ENCODE results near the gene CCDC149.

CCDC149 gene

DNA sequence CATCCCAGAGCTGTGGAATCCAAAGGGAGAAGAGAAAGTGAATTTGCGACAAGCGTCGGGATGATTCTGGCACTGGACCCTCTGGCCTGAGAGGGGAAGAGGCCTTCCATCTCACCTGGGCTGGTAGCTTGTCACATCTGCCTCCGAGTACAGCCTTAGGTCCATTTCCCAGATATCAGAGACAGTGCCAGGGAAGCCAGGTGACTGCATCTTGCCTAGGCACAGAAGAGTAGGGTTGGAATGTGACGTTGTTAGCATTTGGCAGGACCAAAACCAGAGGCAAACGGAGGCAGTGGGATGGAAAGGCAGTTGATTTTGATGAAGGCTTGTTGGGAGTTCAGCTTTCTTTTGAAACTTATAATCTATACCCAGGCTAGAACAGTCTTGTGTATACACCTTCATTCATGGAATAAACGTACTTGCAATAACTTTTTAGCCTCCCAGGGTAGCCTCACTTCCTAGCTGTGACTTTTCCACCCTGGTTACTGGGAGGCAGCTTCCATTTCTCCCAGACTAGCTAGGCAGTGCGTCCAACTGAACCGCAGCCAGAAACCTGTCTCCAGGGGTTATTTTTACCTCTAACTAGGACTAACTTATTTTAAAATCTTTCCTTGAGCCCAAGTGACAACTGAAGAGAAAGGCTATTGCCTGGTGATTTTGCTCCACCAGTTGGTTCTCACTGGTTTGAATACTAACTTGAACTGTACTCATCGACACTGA, 111.5 kb downstream of the CCDC149 start:
- TF ChIP-seq ISL1 (CRISPR knock-in tag; IDR thresholded peaks at IDR 0.05) (no peak), RARB (CRISPR knock-in tag; IDR thresholded peaks at IDR 0.05) (no peak), CSDC2 (CRISPR knock-in tag; IDR thresholded peaks at IDR 0.05) (no peak), OSR1 (CRISPR knock-in tag; IDR thresholded peaks at IDR 0.05) (no peak), BACH2 (CRISPR knock-in tag; IDR thresholded peaks at IDR 0.05; ENCODE audit: borderline replicate concordance) (no peak), TCF4 (CRISPR knock-in tag; IDR thresholded peaks at IDR 0.05; ENCODE audit: borderline replicate concordance) (no peak), ARNTL (CRISPR knock-in tag; IDR thresholded peaks at IDR 0.05; ENCODE audit: borderline replicate concordance, low read depth) (no peak), SNAI2 (CRISPR knock-in tag; IDR thresholded peaks at IDR 0.05) (no peak), TOX (CRISPR knock-in tag; IDR thresholded peaks at IDR 0.05; ENCODE audit: borderline replicate concordance) (no peak), ZC3H10 (CRISPR knock-in tag; IDR thresholded peaks at IDR 0.05) (no peak), GLIS3 (CRISPR knock-in tag; IDR thresholded peaks at IDR 0.05) (no peak), ZNF70 (CRISPR knock-in tag; IDR thresholded peaks at IDR 0.05) (no peak), ZFP30 (CRISPR knock-in tag; IDR thresholded peaks at IDR 0.05) (no peak), ZNF8 (CRISPR knock-in tag; IDR thresholded peaks at IDR 0.05) (no peak)
- TF ChIP-seq, protein P1, sequence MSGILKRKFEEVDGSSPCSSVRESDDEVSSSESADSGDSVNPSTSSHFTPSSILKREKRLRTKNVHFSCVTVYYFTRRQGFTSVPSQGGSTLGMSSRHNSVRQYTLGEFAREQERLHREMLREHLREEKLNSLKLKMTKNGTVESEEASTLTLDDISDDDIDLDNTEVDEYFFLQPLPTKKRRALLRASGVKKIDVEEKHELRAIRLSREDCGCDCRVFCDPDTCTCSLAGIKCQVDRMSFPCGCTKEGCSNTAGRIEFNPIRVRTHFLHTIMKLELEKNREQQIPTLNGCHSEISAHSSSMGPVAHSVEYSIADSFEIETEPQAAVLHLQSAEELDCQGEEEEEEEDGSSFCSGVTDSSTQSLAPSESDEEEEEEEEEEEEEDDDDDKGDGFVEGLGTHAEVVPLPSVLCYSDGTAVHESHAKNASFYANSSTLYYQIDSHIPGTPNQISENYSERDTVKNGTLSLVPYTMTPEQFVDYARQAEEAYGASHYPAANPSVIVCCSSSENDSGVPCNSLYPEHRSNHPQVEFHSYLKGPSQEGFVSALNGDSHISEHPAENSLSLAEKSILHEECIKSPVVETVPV (CRISPR knock-in tag; IDR thresholded peaks at IDR 0.05): no peak
- TF ChIP-seq, protein P2, sequence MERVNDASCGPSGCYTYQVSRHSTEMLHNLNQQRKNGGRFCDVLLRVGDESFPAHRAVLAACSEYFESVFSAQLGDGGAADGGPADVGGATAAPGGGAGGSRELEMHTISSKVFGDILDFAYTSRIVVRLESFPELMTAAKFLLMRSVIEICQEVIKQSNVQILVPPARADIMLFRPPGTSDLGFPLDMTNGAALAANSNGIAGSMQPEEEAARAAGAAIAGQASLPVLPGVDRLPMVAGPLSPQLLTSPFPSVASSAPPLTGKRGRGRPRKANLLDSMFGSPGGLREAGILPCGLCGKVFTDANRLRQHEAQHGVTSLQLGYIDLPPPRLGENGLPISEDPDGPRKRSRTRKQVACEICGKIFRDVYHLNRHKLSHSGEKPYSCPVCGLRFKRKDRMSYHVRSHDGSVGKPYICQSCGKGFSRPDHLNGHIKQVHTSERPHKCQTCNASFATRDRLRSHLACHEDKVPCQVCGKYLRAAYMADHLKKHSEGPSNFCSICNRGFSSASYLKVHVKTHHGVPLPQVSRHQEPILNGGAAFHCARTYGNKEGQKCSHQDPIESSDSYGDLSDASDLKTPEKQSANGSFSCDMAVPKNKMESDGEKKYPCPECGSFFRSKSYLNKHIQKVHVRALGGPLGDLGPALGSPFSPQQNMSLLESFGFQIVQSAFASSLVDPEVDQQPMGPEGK (CRISPR knock-in tag; IDR thresholded peaks at IDR 0.05; ENCODE audit: borderline replicate concordance): no peak
- TF ChIP-seq, protein P3, sequence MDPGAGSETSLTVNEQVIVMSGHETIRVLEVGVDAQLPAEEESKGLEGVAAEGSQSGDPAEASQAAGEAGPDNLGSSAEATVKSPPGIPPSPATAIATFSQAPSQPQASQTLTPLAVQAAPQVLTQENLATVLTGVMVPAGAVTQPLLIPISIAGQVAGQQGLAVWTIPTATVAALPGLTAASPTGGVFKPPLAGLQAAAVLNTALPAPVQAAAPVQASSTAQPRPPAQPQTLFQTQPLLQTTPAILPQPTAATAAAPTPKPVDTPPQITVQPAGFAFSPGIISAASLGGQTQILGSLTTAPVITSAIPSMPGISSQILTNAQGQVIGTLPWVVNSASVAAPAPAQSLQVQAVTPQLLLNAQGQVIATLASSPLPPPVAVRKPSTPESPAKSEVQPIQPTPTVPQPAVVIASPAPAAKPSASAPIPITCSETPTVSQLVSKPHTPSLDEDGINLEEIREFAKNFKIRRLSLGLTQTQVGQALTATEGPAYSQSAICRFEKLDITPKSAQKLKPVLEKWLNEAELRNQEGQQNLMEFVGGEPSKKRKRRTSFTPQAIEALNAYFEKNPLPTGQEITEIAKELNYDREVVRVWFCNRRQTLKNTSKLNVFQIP (CRISPR knock-in tag; IDR thresholded peaks at IDR 0.05; ENCODE audit: borderline replicate concordance, low read depth): no peak
- TF ChIP-seq, protein P4, sequence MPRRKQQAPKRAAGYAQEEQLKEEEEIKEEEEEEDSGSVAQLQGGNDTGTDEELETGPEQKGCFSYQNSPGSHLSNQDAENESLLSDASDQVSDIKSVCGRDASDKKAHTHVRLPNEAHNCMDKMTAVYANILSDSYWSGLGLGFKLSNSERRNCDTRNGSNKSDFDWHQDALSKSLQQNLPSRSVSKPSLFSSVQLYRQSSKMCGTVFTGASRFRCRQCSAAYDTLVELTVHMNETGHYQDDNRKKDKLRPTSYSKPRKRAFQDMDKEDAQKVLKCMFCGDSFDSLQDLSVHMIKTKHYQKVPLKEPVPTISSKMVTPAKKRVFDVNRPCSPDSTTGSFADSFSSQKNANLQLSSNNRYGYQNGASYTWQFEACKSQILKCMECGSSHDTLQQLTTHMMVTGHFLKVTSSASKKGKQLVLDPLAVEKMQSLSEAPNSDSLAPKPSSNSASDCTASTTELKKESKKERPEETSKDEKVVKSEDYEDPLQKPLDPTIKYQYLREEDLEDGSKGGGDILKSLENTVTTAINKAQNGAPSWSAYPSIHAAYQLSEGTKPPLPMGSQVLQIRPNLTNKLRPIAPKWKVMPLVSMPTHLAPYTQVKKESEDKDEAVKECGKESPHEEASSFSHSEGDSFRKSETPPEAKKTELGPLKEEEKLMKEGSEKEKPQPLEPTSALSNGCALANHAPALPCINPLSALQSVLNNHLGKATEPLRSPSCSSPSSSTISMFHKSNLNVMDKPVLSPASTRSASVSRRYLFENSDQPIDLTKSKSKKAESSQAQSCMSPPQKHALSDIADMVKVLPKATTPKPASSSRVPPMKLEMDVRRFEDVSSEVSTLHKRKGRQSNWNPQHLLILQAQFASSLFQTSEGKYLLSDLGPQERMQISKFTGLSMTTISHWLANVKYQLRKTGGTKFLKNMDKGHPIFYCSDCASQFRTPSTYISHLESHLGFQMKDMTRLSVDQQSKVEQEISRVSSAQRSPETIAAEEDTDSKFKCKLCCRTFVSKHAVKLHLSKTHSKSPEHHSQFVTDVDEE (CRISPR knock-in tag; IDR thresholded peaks at IDR 0.05): no peak
- TF ChIP-seq, protein P5, sequence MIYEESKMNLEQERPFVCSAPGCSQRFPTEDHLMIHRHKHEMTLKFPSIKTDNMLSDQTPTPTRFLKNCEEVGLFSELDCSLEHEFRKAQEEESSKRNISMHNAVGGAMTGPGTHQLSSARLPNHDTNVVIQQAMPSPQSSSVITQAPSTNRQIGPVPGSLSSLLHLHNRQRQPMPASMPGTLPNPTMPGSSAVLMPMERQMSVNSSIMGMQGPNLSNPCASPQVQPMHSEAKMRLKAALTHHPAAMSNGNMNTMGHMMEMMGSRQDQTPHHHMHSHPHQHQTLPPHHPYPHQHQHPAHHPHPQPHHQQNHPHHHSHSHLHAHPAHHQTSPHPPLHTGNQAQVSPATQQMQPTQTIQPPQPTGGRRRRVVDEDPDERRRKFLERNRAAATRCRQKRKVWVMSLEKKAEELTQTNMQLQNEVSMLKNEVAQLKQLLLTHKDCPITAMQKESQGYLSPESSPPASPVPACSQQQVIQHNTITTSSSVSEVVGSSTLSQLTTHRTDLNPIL (CRISPR knock-in tag; IDR thresholded peaks at IDR 0.05; ENCODE audit: low read depth): no peak
- no peak for ATAC-seq

DNA sequence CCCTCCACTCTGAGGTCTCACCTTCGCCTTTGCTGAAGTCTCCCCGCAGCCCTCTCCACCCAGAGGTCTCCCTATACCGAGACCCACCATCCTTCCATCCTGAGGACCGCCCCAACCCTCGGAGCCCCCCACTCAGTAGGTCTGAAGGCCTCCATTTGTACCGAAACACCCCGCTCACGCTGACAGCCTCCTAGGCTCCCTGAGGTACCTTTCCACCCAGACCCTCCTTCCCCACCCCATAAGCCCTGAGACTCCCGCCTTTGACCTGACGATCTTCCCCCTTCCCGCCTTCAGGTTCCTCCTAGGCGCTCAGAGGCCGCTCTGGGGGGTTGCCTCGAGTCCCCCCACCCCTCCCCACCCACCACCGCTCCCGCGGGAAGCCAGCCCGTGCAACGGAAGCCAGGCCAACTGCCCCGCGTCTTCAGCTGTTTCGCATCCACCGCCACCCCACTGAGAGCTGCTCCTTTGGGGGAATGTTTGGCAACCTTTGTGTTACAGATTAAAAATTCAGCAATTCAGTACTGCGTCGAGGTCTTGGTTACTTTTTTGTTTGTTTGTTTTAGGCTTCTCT, 112.4 kb downstream of the CCDC149 start:
- TF ChIP-seq, protein P4 (CRISPR knock-in tag; IDR thresholded peaks at IDR 0.05): no peak
- TF ChIP-seq ZNF70 (CRISPR knock-in tag; IDR thresholded peaks at IDR 0.05): no peak
- TF ChIP-seq CSDC2 (CRISPR knock-in tag; IDR thresholded peaks at IDR 0.05): no peak
- no peak for ATAC-seq

Data from SK-N-SH treated with all-trans-retinoic acid at 6 μM for 48 hours (cell line).